Pulmonary artery endothelial cell (primary cell): ENCODE measurements around the gene CFAP70. TPM values are rescaled to one million over a fixed set of nuclear protein-coding genes. Genes with fewer than 3 reads are reported as not detected.
"Not testable (repeated sequence)": the region's sequence is repeated elsewhere in the genome, so short reads cannot be mapped to it uniquely, and the experiment has no call there.

ENCODE experiments used
- DNase-seq: peaks from one replicate; pipeline ENCODE4 v3.0.0-alpha.2; 2011; ENCODE audit warnings: low read depth, low spot score
- total RNA-seq: library from RNA; depleted of rRNA; stranded (reverse); fragments of >200 nt; gene quantifications from 2 replicates; pipeline ENCODE4 v1.2.3, GENCODE V29; 2014

CFAP70 gene
- total RNA-seq: 0.13 and 0.28 TPM in 2 replicates

GRCh38 chr10:73358331-73359279, at the start of gene CFAP70:
TSS of gene CFAP70 (minus strand) at chr10:73358864. CDS start at chr10:73354796, 4,068 bp downstream.
- peak; percentile 77 for DNase-seq

GRCh38 chr10:73408061-73408460, 49.4 kb upstream of the CFAP70 start:
- DNase-seq: no peak

GRCh38 chr10:73407495-73407894, 48.8 kb upstream of the CFAP70 start:
- DNase-seq: no peak

GRCh38 chr10:73406846-73407245, 48.2 kb upstream of the CFAP70 start:
- no peak for DNase-seq

GRCh38 chr10:73405556-73405955, 46.9 kb upstream of the CFAP70 start:
- DNase-seq: no peak

- no peak for DNase-seq
These were observed 46.0 kb upstream of the CFAP70 start for GRCh38 chr10:73404690-73405089.

GRCh38 chr10:73401636-73402035, 43.0 kb upstream of the CFAP70 start:
- DNase-seq: no peak

- DNase-seq: no peak
These were observed 40.4 kb upstream of the CFAP70 start for GRCh38 chr10:73399063-73399462.

GRCh38 chr10:73398024-73398423, 39.4 kb upstream of the CFAP70 start:
- DNase-seq: no peak

- not testable (repeated sequence) for DNase-seq
These were observed 35.7 kb upstream of the CFAP70 start for GRCh38 chr10:73394325-73394724.

- no peak for DNase-seq
These were observed 29.6 kb upstream of the CFAP70 start for GRCh38 chr10:73388228-73388627.

- no peak for DNase-seq
These were observed 27.9 kb upstream of the CFAP70 start for GRCh38 chr10:73386583-73386982.

GRCh38 chr10:73379064-73379748, 20.5 kb upstream of the CFAP70 start:
- DNase-seq: no peak

- no peak for DNase-seq
These were observed 18.0 kb upstream of the CFAP70 start for GRCh38 chr10:73376679-73377078.

GRCh38 chr10:73368238-73368637, 9.6 kb upstream of the CFAP70 start:
- no peak for DNase-seq

- no peak for DNase-seq
These were observed 8.0 kb upstream of the CFAP70 start for GRCh38 chr10:73366381-73367298.

- no peak for DNase-seq
These were observed 6.3 kb upstream of the CFAP70 start for GRCh38 chr10:73364964-73365363.

GRCh38 chr10:73359492-73359891, 828 bp upstream of the CFAP70 start:
- no peak for DNase-seq

GRCh38 chr10:73357821-73358220, 843 bp downstream of the CFAP70 start:
- no peak for DNase-seq

- DNase-seq: no peak
These were observed 1.5 kb downstream of the CFAP70 start for GRCh38 chr10:73357166-73357565.

- DNase-seq: no peak
These were observed 14.4 kb downstream of the CFAP70 start for GRCh38 chr10:73344269-73344668.
